Measurements from ENCODE around the gene P3H4. TPM values are rescaled to one million over a fixed set of nuclear protein-coding genes. Genes with fewer than 3 reads are reported as not detected.

Gene P3H4
- total RNA-seq, 1 experiment from 2014 or later = 36.4 TPM

DNA sequence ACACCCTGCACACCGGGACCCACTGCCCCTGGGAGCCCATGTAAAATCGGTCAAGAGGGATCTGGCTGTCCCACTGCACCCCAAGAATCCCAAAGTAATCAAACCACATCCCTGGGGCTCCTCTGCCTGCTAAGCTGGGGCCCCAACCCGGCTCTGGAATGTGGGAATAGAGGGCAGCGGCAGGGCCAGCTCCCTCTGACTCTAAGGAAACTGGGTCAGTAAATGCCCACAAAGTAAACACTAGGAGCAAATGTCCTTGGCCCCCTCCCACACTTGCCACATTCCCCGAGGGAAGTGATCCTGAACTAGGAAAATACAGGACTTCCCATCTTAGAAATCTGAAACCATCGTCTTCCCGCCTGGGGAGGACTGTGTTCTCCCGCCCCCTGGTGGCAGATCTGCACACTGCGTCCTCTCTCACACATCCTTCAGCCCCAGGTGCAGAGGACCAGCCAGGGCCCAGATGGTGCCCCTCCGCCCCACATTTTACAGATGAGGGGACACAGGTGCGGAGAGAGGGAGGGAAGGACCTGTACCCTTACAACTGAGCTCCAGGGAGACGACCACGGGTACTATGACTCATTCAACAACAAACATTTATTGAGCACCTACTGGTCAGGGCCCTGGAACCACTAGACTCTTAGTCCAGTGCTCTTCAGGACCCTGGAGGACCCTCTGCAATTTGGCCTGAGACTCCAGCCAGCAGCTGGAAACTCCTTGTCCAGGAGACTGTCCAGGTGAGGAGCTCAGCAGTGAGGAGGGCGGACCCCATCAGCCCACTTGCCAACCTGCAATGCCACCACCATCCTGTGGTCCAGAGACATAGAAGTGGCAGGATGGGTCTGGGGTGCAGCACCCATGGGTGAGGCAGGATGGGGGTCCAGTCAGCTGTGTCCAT is 10.1 kb downstream of the P3H4 start:
- ChIA-PET POLR2A (interaction anchor here (0.6 to 24.1 kb wide), 19 partner anchors 9 to 214 kb away, joined by 3 to 599 read pairs (median 6); partner anchors contain the start of genes ACLY, EIF1, JUP and KLHL11), CTCF (interaction anchor here (0.5 to 5.3 kb wide), 35 partner anchors 9 to 946 kb away, joined by 3 to 73 read pairs (median 5); partner anchors contain the start of genes HAP1, JUP, KLHL11 and P3H4)
- H3K4me3 Mint-ChIP-seq (ENCODE audit: unreplicated experiment) = peak overlapping the region; percentile 56

DNA sequence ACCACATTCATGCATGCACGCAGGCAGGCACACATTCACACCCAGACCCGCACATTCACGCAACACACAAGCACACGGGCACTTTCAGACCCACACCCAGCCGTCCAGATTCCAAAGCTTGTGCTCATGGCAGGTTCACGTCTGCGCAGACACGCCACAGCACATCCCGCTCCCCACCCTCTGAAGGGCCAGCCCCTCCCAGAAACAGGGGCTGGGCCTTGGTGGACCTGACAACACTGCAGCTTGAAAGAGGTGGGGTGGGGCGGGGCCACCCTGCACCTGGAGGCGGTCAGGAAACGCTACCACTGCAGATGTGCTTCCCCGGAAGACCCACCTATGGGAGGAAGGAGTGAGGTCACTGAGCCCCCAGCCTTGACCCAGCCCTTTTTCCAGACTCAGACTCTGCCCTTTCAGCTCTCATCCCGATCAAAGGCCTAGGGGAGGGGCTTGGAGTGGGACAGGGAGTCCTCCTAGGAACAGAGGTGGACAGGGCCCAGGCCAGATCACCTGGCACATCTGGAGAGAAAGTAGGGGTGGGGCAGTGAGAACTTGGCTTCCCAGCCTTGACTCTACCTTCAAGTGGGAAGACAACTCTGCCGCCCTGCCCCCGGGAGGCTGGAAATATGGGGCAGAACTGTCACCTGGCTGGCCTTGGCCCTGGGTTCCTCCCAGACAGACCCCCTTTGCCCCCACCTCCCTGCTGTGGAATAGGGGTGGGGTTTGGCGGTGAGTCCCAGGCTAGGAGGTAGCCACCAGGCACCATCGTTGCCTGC is 11.0 kb downstream of the P3H4 start:
- BruUV-seq (replicated peaks) = no TSS peak
- Mint-ChIP-seq H3K4me1 (ENCODE audit: insufficient read depth, unreplicated experiment) (peaks cover 22% of the 10 kb centered on the region), H3K9me3 (ENCODE audit: unreplicated experiment) (no peaks in the 10 kb centered on the region), H3K27ac (ENCODE audit: low read depth, unreplicated experiment) (peak overlapping the region; percentile 89), H3K36me3 (ENCODE audit: insufficient read depth, unreplicated experiment) (peaks cover 28% of the 10 kb centered on the region), H3K27me3 (ENCODE audit: insufficient read depth, unreplicated experiment) (no peaks in the 10 kb centered on the region), H3K4me3 (ENCODE audit: unreplicated experiment) (peak overlapping the region; percentile 56)
- CTCF ChIA-PET = interaction anchor here (0.6 to 5.3 kb wide), 31 partner anchors 8 to 334 kb away, joined by 3 to 73 read pairs (median 5); partner anchors contain the start of genes HAP1, JUP, KLHL11 and P3H4
- peak; percentile 94 for DNase-seq (ENCODE audit: unreplicated experiment)
- TF ChIP-seq, protein P1, sequence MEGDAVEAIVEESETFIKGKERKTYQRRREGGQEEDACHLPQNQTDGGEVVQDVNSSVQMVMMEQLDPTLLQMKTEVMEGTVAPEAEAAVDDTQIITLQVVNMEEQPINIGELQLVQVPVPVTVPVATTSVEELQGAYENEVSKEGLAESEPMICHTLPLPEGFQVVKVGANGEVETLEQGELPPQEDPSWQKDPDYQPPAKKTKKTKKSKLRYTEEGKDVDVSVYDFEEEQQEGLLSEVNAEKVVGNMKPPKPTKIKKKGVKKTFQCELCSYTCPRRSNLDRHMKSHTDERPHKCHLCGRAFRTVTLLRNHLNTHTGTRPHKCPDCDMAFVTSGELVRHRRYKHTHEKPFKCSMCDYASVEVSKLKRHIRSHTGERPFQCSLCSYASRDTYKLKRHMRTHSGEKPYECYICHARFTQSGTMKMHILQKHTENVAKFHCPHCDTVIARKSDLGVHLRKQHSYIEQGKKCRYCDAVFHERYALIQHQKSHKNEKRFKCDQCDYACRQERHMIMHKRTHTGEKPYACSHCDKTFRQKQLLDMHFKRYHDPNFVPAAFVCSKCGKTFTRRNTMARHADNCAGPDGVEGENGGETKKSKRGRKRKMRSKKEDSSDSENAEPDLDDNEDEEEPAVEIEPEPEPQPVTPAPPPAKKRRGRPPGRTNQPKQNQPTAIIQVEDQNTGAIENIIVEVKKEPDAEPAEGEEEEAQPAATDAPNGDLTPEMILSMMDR (IDR thresholded peaks at IDR 0.05; ENCODE audit: unreplicated experiment) = no peak
- intact Hi-C loops (cut with micrococcal nuclease) = loop anchor here (1.0 to 2.0 kb wide), 3 partner anchors 14 to 62 kb away; partner anchors contain the start of gene JUP
- POLR2A ChIA-PET = interaction anchor here (0.6 to 24.1 kb wide), 23 partner anchors 8 to 165 kb away, joined by 3 to 599 read pairs (median 5); partner anchors contain the start of genes ACLY, EIF1, HAP1 and JUP

More for the DNA sequence above, 10.1 kb downstream of the P3H4 start:
- Mint-ChIP-seq H3K9me3 (ENCODE audit: unreplicated experiment) (no peaks in the 10 kb centered on the region), H3K27me3 (ENCODE audit: insufficient read depth, unreplicated experiment) (no peaks in the 10 kb centered on the region), H3K36me3 (ENCODE audit: insufficient read depth, unreplicated experiment) (peaks cover 35% of the 10 kb centered on the region), H3K4me1 (ENCODE audit: insufficient read depth, unreplicated experiment) (peaks cover 22% of the 10 kb centered on the region), H3K27ac (ENCODE audit: low read depth, unreplicated experiment) (peak overlapping the region; percentile 89)
- TF ChIP-seq, protein P1 (IDR thresholded peaks at IDR 0.05; ENCODE audit: unreplicated experiment) = peak; percentile 95
- no TSS peak for BruUV-seq (replicated peaks)
- DNase-seq (ENCODE audit: unreplicated experiment) = peak; percentile 91
- intact Hi-C loops (cut with micrococcal nuclease) = loop anchor here (1.0 to 2.0 kb wide), 3 partner anchors 15 to 63 kb away; partner anchors contain the start of gene JUP

GRCh38 chr17:41799366-41799765 is 12.4 kb downstream of the P3H4 start:
- Mint-ChIP-seq H3K9me3 (ENCODE audit: unreplicated experiment) (no peaks in the 10 kb centered on the region), H3K4me3 (ENCODE audit: unreplicated experiment) (no peak overlapping the region), H3K27me3 (ENCODE audit: insufficient read depth, unreplicated experiment) (no peaks in the 10 kb centered on the region), H3K4me1 (ENCODE audit: insufficient read depth, unreplicated experiment) (peaks cover 22% of the 10 kb centered on the region), H3K27ac (ENCODE audit: low read depth, unreplicated experiment) (peak overlapping the region; percentile 89), H3K36me3 (ENCODE audit: insufficient read depth, unreplicated experiment) (peaks cover 17% of the 10 kb centered on the region)
- TF ChIP-seq, protein P1 (IDR thresholded peaks at IDR 0.05; ENCODE audit: unreplicated experiment) = no peak
- peak; percentile 47 for DNase-seq (ENCODE audit: unreplicated experiment)
- ChIA-PET CTCF (interaction anchor here (0.6 to 5.3 kb wide), 5 partner anchors 10 to 218 kb away, joined by 3 to 73 read pairs (median 3); partner anchors contain the start of genes DNAJC7, EIF1 and JUP), POLR2A (interaction anchor here (0.6 to 24.1 kb wide), 5 partner anchors 12 to 944 kb away, joined by 3 to 599 read pairs (median 9); partner anchors contain the start of genes EIF1, JUP and P3H4)
- intact Hi-C loops (cut with micrococcal nuclease) = no loop called here
- no TSS peak for BruUV-seq (replicated peaks)

Data from MCF 10A (cell line).